Measurements from ENCODE around the gene CTRB1. TPM values are rescaled to one million over a fixed set of nuclear protein-coding genes. Genes with fewer than 3 reads are reported as not detected.

CTRB1 gene
- total RNA-seq, 2 donors from 2014 or later = 19.1 TPM; not detected in 1

- H3K9ac ChIP-seq (ENCODE audit: low read depth in 2 of 2, low read length in 2 of 2) = no peak overlapping the region
- H3K9me3 ChIP-seq = no peaks in the 10 kb centered on the region
- intact Hi-C loops (cut with DNase I) = no loop called here
- no peak overlapping the region for H3K27ac ChIP-seq
- TF ChIP-seq CTCF (IDR thresholded peaks at IDR 0.05) = no peak
- no peaks in the 10 kb centered on the region for H3K27me3 ChIP-seq
- no peaks in the 10 kb centered on the region for H3K4me1 ChIP-seq
- no peak overlapping the region for H3K4me3 ChIP-seq
- peaks cover 9% of the 10 kb centered on the region for H3K36me3 ChIP-seq
- DNase-seq = peak; percentile 19
Observed at GRCh38 chr16:75229172-75230031, 10.6 kb downstream of the CTRB1 start.

- no peak for DNase-seq
- intact Hi-C loops (cut with DNase I) = no loop called here
- no peak for TF ChIP-seq CTCF (IDR thresholded peaks at IDR 0.05)
Observed at GRCh38 chr16:75230471-75231110, 11.8 kb downstream of the CTRB1 start.

GRCh38 chr16:75231570-75231969, 12.8 kb downstream of the CTRB1 start:
- TF ChIP-seq CTCF (IDR thresholded peaks at IDR 0.05) = no peak
- H3K4me1 ChIP-seq = no peaks in the 10 kb centered on the region
- peaks cover 9% of the 10 kb centered on the region for H3K36me3 ChIP-seq
- H3K9ac ChIP-seq (ENCODE audit: low read depth in 2 of 2, low read length in 2 of 2) = no peak overlapping the region
- DNase-seq = no peak
- H3K9me3 ChIP-seq = no peaks in the 10 kb centered on the region
- no peak overlapping the region for H3K27ac ChIP-seq
- H3K27me3 ChIP-seq = no peaks in the 10 kb centered on the region
- no peak overlapping the region for H3K4me3 ChIP-seq
- intact Hi-C loops (cut with DNase I) = no loop called here

More at GRCh38 chr16:75230471-75231110, 11.8 kb downstream of the CTRB1 start:
- H3K4me1 ChIP-seq = no peaks in the 10 kb centered on the region
- H3K9me3 ChIP-seq = no peaks in the 10 kb centered on the region
- peaks cover 9% of the 10 kb centered on the region for H3K36me3 ChIP-seq
- no peaks in the 10 kb centered on the region for H3K27me3 ChIP-seq
- H3K4me3 ChIP-seq = no peak overlapping the region
- H3K27ac ChIP-seq = no peak overlapping the region
- H3K9ac ChIP-seq (ENCODE audit: low read depth in 2 of 2, low read length in 2 of 2) = no peak overlapping the region

GRCh38 chr16:75233611-75233938, 14.8 kb downstream of the CTRB1 start:
- DNase-seq = no peak
- no peak overlapping the region for H3K27ac ChIP-seq

More at GRCh38 chr16:75233611-75233938, 14.8 kb downstream of the CTRB1 start:
- Histone ChIP-seq H3K36me3 (peaks cover 12% of the 10 kb centered on the region), H3K4me3 (no peak overlapping the region), H3K9me3 (no peaks in the 10 kb centered on the region), H3K27me3 (no peaks in the 10 kb centered on the region), H3K9ac (ENCODE audit: low read depth in 2 of 2, low read length in 2 of 2) (no peak overlapping the region), H3K4me1 (no peaks in the 10 kb centered on the region)
- intact Hi-C loops (cut with DNase I) = loop anchor here (1.0 kb wide), 1 partner anchor 152 kb away; no protein-coding TSS in a partner anchor
- TF ChIP-seq CTCF (IDR thresholded peaks at IDR 0.05) = no peak

All from colonic mucosa (tissue), 4 donors.